Endodermal cell (in vitro differentiated cells): ENCODE data around the gene FZD2. TPM values are rescaled to one million over a fixed set of nuclear protein-coding genes. Genes with fewer than 3 reads are reported as not detected.

Source experiments
- DNase-seq: peaks from one replicate; pipeline ENCODE4 v3.0.0-alpha.2; 2017
- H3K27ac ChIP-seq: 2 replicates; pipeline ENCODE4 v1.5.1; 2013; ENCODE audit warnings: mild to moderate bottlenecking, low read depth, low read length, moderate library complexity
- H3K27me3 ChIP-seq: 2 replicates; pipeline ENCODE4 v1.6.1; 2013; ENCODE audit warnings: mild to moderate bottlenecking, low read length, moderate library complexity; ENCODE audit not compliant: insufficient read depth, control insufficient read depth, poor library complexity, severe bottlenecking
- H3K36me3 ChIP-seq: 2 replicates; pipeline ENCODE4 v1.7.0; 2013; ENCODE audit warnings: mild to moderate bottlenecking, low read length, moderate library complexity; ENCODE audit not compliant: control insufficient read depth, insufficient read depth
- H3K4me1 ChIP-seq: one replicate; pipeline ENCODE4 v1.7.0; 2013; ENCODE audit warnings: low read length; ENCODE audit not compliant: control insufficient read depth, insufficient read depth
- H3K4me3 ChIP-seq: 2 replicates; pipeline ENCODE4 v1.5.1; 2013; ENCODE audit warnings: mild to moderate bottlenecking, low read length, moderate library complexity
- H3K9ac ChIP-seq: 2 replicates; pipeline ENCODE4 v1.6.1; 2013; ENCODE audit warnings: mild to moderate bottlenecking, low read length, moderate library complexity; ENCODE audit not compliant: poor library complexity, severe bottlenecking; ENCODE audit errors: extremely low read depth
- H3K9me3 ChIP-seq: 2 replicates; pipeline ENCODE4 v1.6.1; 2013; ENCODE audit warnings: mild to moderate bottlenecking, low read length, moderate library complexity; ENCODE audit not compliant: control insufficient read depth
- H3K27ac Mint-ChIP-seq: 2 replicates; pipeline ENCODE4 v1.8.0; 2020; ENCODE audit warnings: mixed read lengths
- H3K27me3 Mint-ChIP-seq: 2 replicates; pipeline ENCODE4 v1.8.0; 2021; ENCODE audit warnings: mild to moderate bottlenecking, mixed read lengths; ENCODE audit not compliant: insufficient read depth
- H3K36me3 Mint-ChIP-seq: 2 replicates; pipeline ENCODE4 v1.8.0; 2020; ENCODE audit warnings: low read depth, mixed read lengths
- H3K4me1 Mint-ChIP-seq: 2 replicates; pipeline ENCODE4 v1.8.0; 2020; ENCODE audit warnings: mixed read lengths
- H3K4me3 Mint-ChIP-seq: 2 replicates; pipeline ENCODE4 v1.8.0; 2020; ENCODE audit warnings: mild to moderate bottlenecking, moderate library complexity, mixed read lengths
- H3K9me3 Mint-ChIP-seq: 2 replicates; pipeline ENCODE4 v1.8.0; 2020; ENCODE audit warnings: mild to moderate bottlenecking, mixed read lengths
- CTCF ChIP-seq: fragments of 200-600 bp; sonication (generic); conservative IDR thresholded peaks from 2 replicates; pipeline ENCODE4 v1.5.0; 2021; ENCODE audit warnings: antibody characterized with exemption, mild to moderate bottlenecking
- WGBS, 2 experiments: methylation state at CpG; one replicate each; pipeline versions ENCODE4 v1.1.5 to v1.1.7; 2013; ENCODE audit warnings: missing lambda C conversion rate in 2 of 2, mixed read lengths in 1 of 2; ENCODE audit not compliant: insufficient coverage in 1 of 2, insufficient read length in 1 of 2; 5-methylcytosine and 5-hydroxymethylcytosine counted together
- total RNA-seq, 2 donors: library from RNA; stranded (reverse); fragmentation: NEBNext Ultra II Directional in 1 of 2; extraction: Animal tissue kit (Norgen Biotek cat#: 25700) in 1 of 2; gene quantifications; 2 replicates in 1 of 2; 3 replicates in 1 of 2; pipeline ENCODE4 v1.2.1, GENCODE V29; 2021

The FZD2 gene
- total RNA-seq, 2 donors from 2014 or later = 20.6 to 21.9 TPM

GRCh38 chr17:44572801-44573200, 15.5 kb downstream of the FZD2 start:
- no peak for TF ChIP-seq CTCF
- Histone ChIP-seq H3K4me1 (no peaks in the 10 kb centered on the region), H3K36me3 (no peaks in the 10 kb centered on the region), H3K27me3 (no peaks in the 10 kb centered on the region), H3K27ac (no peak overlapping the region), H3K4me3 (no peak overlapping the region), H3K9ac (no peak overlapping the region), H3K9me3 (no peaks in the 10 kb centered on the region)
- peaks cover 6% of the 10 kb centered on the region for H3K9me3 Mint-ChIP-seq
- WGBS, 2 experiments = 99 to 100% methylated on average over 1 to 2 of the region's 2 CpGs
- DNase-seq = no peak
- no peak overlapping the region for H3K27ac Mint-ChIP-seq
- H3K36me3 Mint-ChIP-seq = no peaks in the 10 kb centered on the region
- peaks cover 10% of the 10 kb centered on the region for H3K27me3 Mint-ChIP-seq
- H3K4me1 Mint-ChIP-seq = no peaks in the 10 kb centered on the region
- no peak overlapping the region for H3K4me3 Mint-ChIP-seq

- no peak overlapping the region for H3K27ac Mint-ChIP-seq
- H3K9ac ChIP-seq = no peak overlapping the region
- H3K36me3 ChIP-seq = no peaks in the 10 kb centered on the region
- H3K4me1 ChIP-seq = no peaks in the 10 kb centered on the region
- no peak overlapping the region for H3K4me3 ChIP-seq
- H3K27me3 Mint-ChIP-seq = peaks cover 20% of the 10 kb centered on the region
- H3K36me3 Mint-ChIP-seq = no peaks in the 10 kb centered on the region
- DNase-seq = no peak
- no peaks in the 10 kb centered on the region for H3K9me3 Mint-ChIP-seq
- no peaks in the 10 kb centered on the region for H3K9me3 ChIP-seq
- no peaks in the 10 kb centered on the region for H3K27me3 ChIP-seq
- no peak overlapping the region for H3K4me3 Mint-ChIP-seq
- 78 to 88% methylated on average over 1 to 2 of the region's 2 CpGs for WGBS, 2 experiments
- H3K27ac ChIP-seq = no peak overlapping the region
- no peak for TF ChIP-seq CTCF
- H3K4me1 Mint-ChIP-seq = no peaks in the 10 kb centered on the region
Measured at GRCh38 chr17:44575403-44575802, 18.1 kb downstream of the FZD2 start.

- Mint-ChIP-seq H3K36me3 (no peaks in the 10 kb centered on the region), H3K27me3 (peaks cover 22% of the 10 kb centered on the region), H3K4me1 (peaks cover 6% of the 10 kb centered on the region), H3K4me3 (no peak overlapping the region), H3K9me3 (no peaks in the 10 kb centered on the region), H3K27ac (no peak overlapping the region)
- 47 to 71% methylated on average over 3 to 4 of the region's 4 CpGs for WGBS, 2 experiments
- Histone ChIP-seq H3K9me3 (no peaks in the 10 kb centered on the region), H3K36me3 (no peaks in the 10 kb centered on the region), H3K27ac (no peak overlapping the region), H3K9ac (no peak overlapping the region), H3K27me3 (no peaks in the 10 kb centered on the region), H3K4me1 (peaks cover 2% of the 10 kb centered on the region), H3K4me3 (no peak overlapping the region)
- TF ChIP-seq CTCF = no peak
- DNase-seq = no peak
Measured at GRCh38 chr17:44578947-44579346, 21.7 kb downstream of the FZD2 start.
